ENCODE data around the gene CRIP2.

Gene CRIP2

GRCh38 chr14:105491366-105491973, 16.8 kb downstream of the CRIP2 start:
- H3K79me2 ChIP-seq (ENCODE audit: control insufficient read depth, low read length): peaks cover 9% of the 10 kb centered on the region
- peak overlapping the region; percentile 63 for H3K27ac ChIP-seq (ENCODE audit: low read depth, low read length)
- TF ChIP-seq CTCF (IDR thresholded peaks at IDR 0.05; ENCODE audit: low read depth, low read length, poor library complexity, severe bottlenecking) (no peak), EZH2phosphoT487 (IDR thresholded peaks at IDR 0.05; ENCODE audit: borderline replicate concordance, low read length) (no peak)

GRCh38 chr14:105492031-105492970, 17.7 kb downstream of the CRIP2 start:
- Histone ChIP-seq H3K9me3 (ENCODE audit: control insufficient read depth, insufficient read depth, low read length) (no peaks in the 10 kb centered on the region), H3K36me3 (ENCODE audit: control insufficient read depth, low read length) (peaks cover 9% of the 10 kb centered on the region), H3K27ac (ENCODE audit: low read depth, low read length) (no peak overlapping the region), H3K9me2 (replicated peaks; ENCODE audit: control insufficient read depth, low read length) (no peaks in the 10 kb centered on the region), H3K4me3 (ENCODE audit: low read length) (peak overlapping the region; percentile 89), H3K27me3 (ENCODE audit: control insufficient read depth, low read length) (peaks cover 7% of the 10 kb centered on the region), H3F3A (ENCODE audit: control insufficient read depth, insufficient read depth) (no peaks in the 10 kb centered on the region), H4K20me1 (ENCODE audit: control insufficient read depth, insufficient read depth, low read depth, low read length) (peaks cover 8% of the 10 kb centered on the region; the same call in 1 of the 2 replicates), H3K4me1 (ENCODE audit: control insufficient read depth, low read length) (peaks cover 29% of the 10 kb centered on the region), H3K79me2 (ENCODE audit: control insufficient read depth, low read length) (peaks cover 9% of the 10 kb centered on the region), H3K4me2 (ENCODE audit: low read length) (peak overlapping the region; percentile 80)
- no peak for TF ChIP-seq EZH2phosphoT487 (IDR thresholded peaks at IDR 0.05; ENCODE audit: borderline replicate concordance, low read length)

More at GRCh38 chr14:105491366-105491973, 16.8 kb downstream of the CRIP2 start:
- H4K20me1 ChIP-seq (ENCODE audit: control insufficient read depth, insufficient read depth, low read depth, low read length): peaks cover 8% of the 10 kb centered on the region; the same call in 1 of the 2 replicates
- H3K4me1 ChIP-seq (ENCODE audit: control insufficient read depth, low read length): peaks cover 37% of the 10 kb centered on the region
- peak overlapping the region; percentile 89 for H3K4me3 ChIP-seq (ENCODE audit: low read length)
- peak overlapping the region; percentile 80 for H3K4me2 ChIP-seq (ENCODE audit: low read length)
- H3K27me3 ChIP-seq (ENCODE audit: control insufficient read depth, low read length): peaks cover 15% of the 10 kb centered on the region
- H3F3A ChIP-seq (ENCODE audit: control insufficient read depth, insufficient read depth): no peaks in the 10 kb centered on the region
- H3K9me3 ChIP-seq (ENCODE audit: control insufficient read depth, insufficient read depth, low read length): no peaks in the 10 kb centered on the region
- H3K36me3 ChIP-seq (ENCODE audit: control insufficient read depth, low read length): peaks cover 9% of the 10 kb centered on the region
- no peaks in the 10 kb centered on the region for H3K9me2 ChIP-seq (replicated peaks; ENCODE audit: control insufficient read depth, low read length)

- Histone ChIP-seq H3K27me3 (ENCODE audit: control insufficient read depth, low read length) (no peaks in the 10 kb centered on the region), H3K4me2 (ENCODE audit: low read length) (no peak overlapping the region), H4K20me1 (ENCODE audit: control insufficient read depth, insufficient read depth, low read depth, low read length) (peaks cover 8% of the 10 kb centered on the region; the same call in 1 of the 2 replicates), H3K9me3 (ENCODE audit: control insufficient read depth, insufficient read depth, low read length) (no peaks in the 10 kb centered on the region), H3K9me2 (replicated peaks; ENCODE audit: control insufficient read depth, low read length) (no peaks in the 10 kb centered on the region), H3K4me3 (ENCODE audit: low read length) (no peak overlapping the region), H3F3A (ENCODE audit: control insufficient read depth, insufficient read depth) (no peaks in the 10 kb centered on the region), H3K36me3 (ENCODE audit: control insufficient read depth, low read length) (peaks cover 9% of the 10 kb centered on the region), H3K79me2 (ENCODE audit: control insufficient read depth, low read length) (peaks cover 9% of the 10 kb centered on the region), H3K4me1 (ENCODE audit: control insufficient read depth, low read length) (peaks cover 21% of the 10 kb centered on the region), H3K27ac (ENCODE audit: low read depth, low read length) (no peak overlapping the region)
- TF ChIP-seq EZH2phosphoT487 (IDR thresholded peaks at IDR 0.05; ENCODE audit: borderline replicate concordance, low read length) (no peak), CTCF (IDR thresholded peaks at IDR 0.05; ENCODE audit: low read depth, low read length, poor library complexity, severe bottlenecking) (no peak)
Measured at GRCh38 chr14:105492971-105493871, 18.6 kb downstream of the CRIP2 start.
